Keratinocyte (primary cell): ENCODE results near the gene GRIA1. TPM values are rescaled to one million over a fixed set of nuclear protein-coding genes. Genes with fewer than 3 reads are reported as not detected.

Source experiments
- DNase-seq: peaks from one replicate; pipeline ENCODE4 v3.0.0-alpha.2; 2011; ENCODE audit warnings: low read depth, missing footprints, low spot score
- FAIRE-seq: peaks from 2 replicates; lab custom pipeline; 2011; peaks lifted over from hg19 to GRCh38; lab: Jason Lieb, UNC
- H2AFZ ChIP-seq: 2 replicates; pipeline ENCODE4 v1.6.0; 2012; ENCODE audit warnings: low read length, control low read depth, inconsistent platforms; ENCODE audit not compliant: control insufficient read depth
- H3K27ac ChIP-seq: 2 replicates; pipeline ENCODE4 v1.5.1; 2011; ENCODE audit warnings: low read length; ENCODE audit not compliant: control insufficient read depth, insufficient read depth
- H3K27me3 ChIP-seq: 3 replicates; pipeline ENCODE4 v1.6.0; 2011; ENCODE audit warnings: low read length; ENCODE audit not compliant: control insufficient read depth, insufficient read depth; ENCODE audit errors: extremely low read depth
- H3K36me3 ChIP-seq, 2 experiments: 2 replicates in 1 of 2; 3 replicates in 1 of 2; pipeline ENCODE4 v1.5.1; 2011; ENCODE audit warnings: low read length in 2 of 2, mild to moderate bottlenecking in 1 of 2; ENCODE audit not compliant: control insufficient read depth in 2 of 2, insufficient read depth in 2 of 2; ENCODE audit errors: extremely low read depth in 1 of 2
- H3K4me1 ChIP-seq: 3 replicates; pipeline ENCODE4 v1.5.1; 2011; ENCODE audit warnings: low read length; ENCODE audit not compliant: control insufficient read depth, insufficient read depth; ENCODE audit errors: extremely low read depth
- H3K4me2 ChIP-seq: 3 replicates; pipeline ENCODE4 v1.6.0; 2011; ENCODE audit warnings: low read depth, low read length; ENCODE audit not compliant: control insufficient read depth, insufficient read depth; ENCODE audit errors: extremely low read depth
- H3K4me3 ChIP-seq, 3 experiments: fragments of 200-600 bp in 1 of 3; sonication (generic) in 1 of 3; 2 replicates in 2 of 3; 3 replicates in 1 of 3; pipeline ENCODE4 v1.5.1; 2011 to 2016; ENCODE audit warnings: low read length in 3 of 3, mild to moderate bottlenecking in 3 of 3, control low read depth in 2 of 3, inconsistent platforms in 1 of 3, low read depth in 1 of 3, mixed read lengths in 1 of 3, mixed run types in 1 of 3, moderate library complexity in 1 of 3; ENCODE audit not compliant: control insufficient read depth in 2 of 3, insufficient read depth in 2 of 3; ENCODE audit errors: extremely low read depth in 1 of 3
- H3K79me2 ChIP-seq: 2 replicates; pipeline ENCODE4 v1.6.0; 2012; ENCODE audit warnings: low read length; ENCODE audit not compliant: control insufficient read depth, insufficient read depth
- H3K9ac ChIP-seq: 3 replicates; pipeline ENCODE4 v1.6.0; 2011; ENCODE audit warnings: low read length; ENCODE audit not compliant: control insufficient read depth, insufficient read depth; ENCODE audit errors: extremely low read depth
- H3K9me1 ChIP-seq: 3 replicates; pipeline ENCODE4 v1.6.0; 2011; ENCODE audit warnings: low read length; ENCODE audit not compliant: control insufficient read depth, insufficient read depth; ENCODE audit errors: extremely low read depth
- H3K9me3 ChIP-seq: 2 replicates; pipeline ENCODE4 v1.5.1; 2012; ENCODE audit warnings: low read depth, low read length; ENCODE audit not compliant: control insufficient read depth
- H4K20me1 ChIP-seq: 3 replicates; pipeline ENCODE4 v1.6.0; 2011; ENCODE audit warnings: low read length; ENCODE audit not compliant: control insufficient read depth, insufficient read depth; ENCODE audit errors: extremely low read depth
- CTCF ChIP-seq, 3 experiments: IDR thresholded peaks in 1 of 3; conservative IDR thresholded peaks in 1 of 3; optimal IDR thresholded peaks in 1 of 3; 2 replicates in 2 of 3; 3 replicates in 1 of 3; pipeline versions ENCODE3 to v1.5.1; 2011; ENCODE audit warnings: low read length in 3 of 3, mild to moderate bottlenecking in 3 of 3, moderate library complexity in 2 of 3, control low read depth in 1 of 3, inconsistent platforms in 1 of 3; ENCODE audit not compliant: insufficient read depth in 2 of 3; ENCODE audit errors: extremely low read depth in 1 of 3
- EZH2 ChIP-seq: IDR thresholded peaks from one replicate; pipeline ENCODE4 v1.6.1; 2012; ENCODE audit warnings: inconsistent platforms, mild to moderate bottlenecking, low read length, moderate library complexity
- dilution Hi-C: fragments of 300-500 bp; cut with MboI; formaldehyde crosslinking; loops from one replicate; pipeline ENCODE4 v1.7.0; 2020; ENCODE audit warnings: low sequenced_read_pairs; ENCODE audit not compliant: extremely low pct_ligation_motif_present
- polyA plus RNA-seq, 5 experiments: library from polyadenylated mRNA; depleted of rRNA in 3 of 5; stranded (reverse) in 3 of 5; stranded (forward) in 1 of 5; unstranded in 1 of 5; fragments of >200 nt; gene quantifications; 1 replicate in 1 of 5; 2 replicates in 3 of 5; 3 replicates in 1 of 5; pipeline versions ENCODE4 v1.2.1 to v1.2.3, GENCODE V29; 2011 to 2012; ENCODE audit warnings: missing spikeins in 2 of 5, low read depth in 1 of 5, low replicate concordance in 1 of 5

Gene GRIA1
- polyA plus RNA-seq, 1 donor (not counting 4 experiments of a cell fraction or from before 2014, with no cell fraction given), result not detected

GRCh38 chr5:153565822-153566221 lies 75.4 kb downstream of the GRIA1 start:
- Histone ChIP-seq H3K27ac (no peak overlapping the region), H3K4me3 (no peak overlapping the region), H3K36me3 (no peaks in the 10 kb centered on the region), H4K20me1 (no peaks in the 10 kb centered on the region), H3K4me2 (no peak overlapping the region), H3K27me3 (no peaks in the 10 kb centered on the region), H3K79me2 (no peaks in the 10 kb centered on the region), H3K9ac (no peak overlapping the region), H3K9me1 (no peaks in the 10 kb centered on the region), H3K9me3 (no peaks in the 10 kb centered on the region), H2AFZ (no peak overlapping the region), H3K4me1 (peaks cover 9% of the 10 kb centered on the region)
- dilution Hi-C loops, result no loop called here
- DNase-seq (no peak), FAIRE-seq (no peak)
- no peak for TF ChIP-seq EZH2
- no peak for TF ChIP-seq CTCF (optimal IDR thresholded peaks at IDR 0.05 in 1 of 3, IDR thresholded peaks at IDR 0.05 in 1 of 3, conservative IDR thresholded peaks at IDR 0.05 in 1 of 3; ENCODE audit: extremely low read depth in 1 of 3, insufficient read depth in 2 of 3, low read length in 3 of 3)

- H3K27me3 ChIP-seq, result no peaks in the 10 kb centered on the region
- FAIRE-seq (no peak), DNase-seq (no peak)
- no peaks in the 10 kb centered on the region for H3K79me2 ChIP-seq
- dilution Hi-C loops, result no loop called here
- H3K9ac ChIP-seq, result no peak overlapping the region
- no peak overlapping the region for H3K27ac ChIP-seq
- H2AFZ ChIP-seq, result no peak overlapping the region
- no peaks in the 10 kb centered on the region for H3K36me3 ChIP-seq
- no peaks in the 10 kb centered on the region for H4K20me1 ChIP-seq
- TF ChIP-seq CTCF (optimal IDR thresholded peaks at IDR 0.05 in 1 of 3, IDR thresholded peaks at IDR 0.05 in 1 of 3, conservative IDR thresholded peaks at IDR 0.05 in 1 of 3; ENCODE audit: extremely low read depth in 1 of 3, insufficient read depth in 2 of 3, low read length in 3 of 3), result no peak
- H3K4me3 ChIP-seq, result no peak overlapping the region
- H3K9me3 ChIP-seq, result no peaks in the 10 kb centered on the region
- H3K9me1 ChIP-seq, result no peaks in the 10 kb centered on the region
- H3K4me1 ChIP-seq, result peaks cover 5% of the 10 kb centered on the region
- no peak overlapping the region for H3K4me2 ChIP-seq
Observed at GRCh38 chr5:153569036-153569435, 78.6 kb downstream of the GRIA1 start.
